Left colon (tissue), 2 donors: ENCODE results near the gene SHOX. TPM values are rescaled to one million over a fixed set of nuclear protein-coding genes. Genes with fewer than 3 reads are reported as not detected.
"Not testable (repeated sequence)": the region's sequence is repeated elsewhere in the genome, so short reads cannot be mapped to it uniquely, and the experiment has no call there.

ENCODE experiments used
- ATAC-seq: fragments of 200-7000 bp; cut with Tn5 transposase; one replicate; pipeline ENCODE4 v1.9.1; 2020; ENCODE audit warnings: mild to moderate bottlenecking, moderate library complexity
- DNase-seq, 2 donors: peaks; one replicate each; pipeline ENCODE4 v3.0.0-alpha.2; 2020
- intact Hi-C, 2 donors: fragments of 100-400 bp; cut with DNase I in 1 of 2; cut with micrococcal nuclease in 1 of 2; formaldehyde crosslinking; loops; one replicate each; pipeline versions ENCODE4 v1.11.2 to v1.14.0; 2022; cut with DNase I, micrococcal nuclease
- long read RNA-seq: library from polyadenylated mRNA; unstranded; transcript quantifications from one replicate; pipeline ENCODE4 v2.0.0, GENCODE V29; 2021
- total RNA-seq, 2 donors: library from RNA; stranded (reverse); fragmentation: NEBNext Ultra II Directional; extraction: Animal tissue kit (Norgen Biotek cat#: 25700); gene quantifications; one replicate each; pipeline ENCODE4 v1.2.1, GENCODE V29; 2021
- donor health status: DM: no; HTN: no; CAD: no.
- donor health status: DM: yes; HTN: yes; CAD: no.

SHOX gene
- under 1 TPM; 0.06 to 0.36 TPM for total RNA-seq
- long read RNA-seq, partial matches to known transcripts, result 0 of 1 reads
- long read RNA-seq, other reads (novel, unspliced or antisense), result 1 of 1 reads

DNA sequence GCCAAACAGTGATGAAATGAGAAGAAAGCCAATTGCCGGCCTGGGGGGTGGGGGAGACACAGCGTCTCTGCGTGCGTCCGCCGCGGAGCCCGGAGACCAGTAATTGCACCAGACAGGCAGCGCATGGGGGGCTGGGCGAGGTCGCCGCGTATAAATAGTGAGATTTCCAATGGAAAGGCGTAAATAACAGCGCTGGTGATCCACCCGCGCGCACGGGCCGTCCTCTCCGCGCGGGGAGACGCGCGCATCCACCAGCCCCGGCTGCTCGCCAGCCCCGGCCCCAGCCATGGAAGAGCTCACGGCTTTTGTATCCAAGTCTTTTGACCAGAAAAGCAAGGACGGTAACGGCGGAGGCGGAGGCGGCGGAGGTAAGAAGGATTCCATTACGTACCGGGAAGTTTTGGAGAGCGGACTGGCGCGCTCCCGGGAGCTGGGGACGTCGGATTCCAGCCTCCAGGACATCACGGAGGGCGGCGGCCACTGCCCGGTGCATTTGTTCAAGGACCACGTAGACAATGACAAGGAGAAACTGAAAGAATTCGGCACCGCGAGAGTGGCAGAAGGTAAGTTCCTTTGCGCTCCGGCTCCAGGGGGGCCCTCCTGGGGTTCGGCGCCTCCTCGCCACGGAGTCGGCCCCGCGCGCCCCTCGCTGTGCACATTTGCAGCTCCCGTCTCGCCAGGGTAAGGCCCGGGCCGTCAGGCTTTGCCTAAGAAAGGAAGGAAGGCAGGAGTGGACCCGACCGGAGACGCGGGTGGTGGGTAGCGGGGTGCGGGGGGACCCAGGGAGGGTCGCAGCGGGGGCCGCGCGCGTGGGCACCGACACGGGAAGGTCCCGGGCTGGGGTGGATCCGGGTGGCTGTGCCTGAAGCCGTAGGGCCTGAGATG is at the start of gene SHOX:
Gene SHOX, plus strand, starts transcription at position 180 of the 885 bp plus-strand sequence. Its CDS starts 107 bp downstream, at position 287.
- no peak for DNase-seq
- intact Hi-C loops, result no loop called here
- no peak for ATAC-seq

GRCh38 chrX:581066-581465 is 49.5 kb upstream of the SHOX start:
- no peak for DNase-seq
- intact Hi-C loops, result no loop called here
- ATAC-seq, result no peak

DNA sequence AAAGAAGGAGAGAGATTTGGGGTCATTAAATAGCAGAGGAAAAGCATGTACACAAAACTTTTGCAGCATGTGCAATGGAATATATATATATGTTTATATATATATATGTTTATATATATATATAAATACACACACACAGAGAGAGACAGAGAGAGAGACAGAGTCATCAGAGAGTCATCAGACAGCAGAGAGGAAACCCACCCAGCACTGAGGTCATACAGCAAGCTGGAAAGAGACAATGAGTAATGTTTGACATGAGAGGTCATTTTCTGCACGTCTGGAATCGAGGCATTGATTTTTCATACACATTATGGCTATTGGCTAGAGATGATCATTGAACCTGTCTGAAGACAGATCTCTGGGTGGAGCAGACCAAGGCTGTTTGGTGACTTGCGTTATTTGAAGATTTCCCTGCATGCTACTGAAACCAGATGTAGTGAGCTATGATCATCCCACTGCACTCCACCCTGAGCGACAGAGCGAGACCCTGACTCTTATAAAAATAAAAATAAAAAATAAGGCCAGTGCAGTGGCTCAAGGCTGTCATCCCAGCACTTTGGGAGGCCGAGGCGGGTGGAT is 48.8 kb upstream of the SHOX start:
- DNase-seq, result no peak
- ATAC-seq, result no peak
- intact Hi-C loops, result no loop called here

DNA sequence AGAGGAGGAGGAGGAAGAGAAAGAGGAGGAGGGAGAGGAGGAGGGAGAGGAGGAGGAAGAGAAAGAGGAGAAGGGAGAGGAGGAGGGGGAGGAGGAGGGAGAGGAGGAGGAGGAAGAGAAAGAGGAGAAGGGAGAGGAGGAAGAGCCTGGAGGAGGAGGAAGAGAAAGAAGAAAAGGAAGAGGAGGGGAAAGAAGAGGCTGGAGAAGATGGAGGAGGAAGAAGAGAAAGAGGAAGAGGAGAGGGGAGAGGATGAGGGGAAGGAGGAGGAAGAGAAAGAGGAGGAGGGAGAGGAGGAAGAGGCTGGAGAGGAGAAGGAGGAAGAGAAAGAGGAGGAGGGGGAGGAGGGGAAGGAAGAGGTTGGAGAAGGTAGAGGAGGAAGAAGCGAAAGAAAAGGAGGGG is 46.0 kb upstream of the SHOX start:
- intact Hi-C loops, result no loop called here
- ATAC-seq (no peak), DNase-seq (no peak)

GRCh38 chrX:585115-585808 is 45.3 kb upstream of the SHOX start:
- intact Hi-C loops, result no loop called here
- ATAC-seq (no peak), DNase-seq (no peak)

- ATAC-seq (no peak), DNase-seq (no peak)
- intact Hi-C loops, result no loop called here
Measured at GRCh38 chrX:586351-586750, 44.2 kb upstream of the SHOX start.

GRCh38 chrX:589261-589660 is 41.3 kb upstream of the SHOX start:
- DNase-seq, intact Hi-C loops, ATAC-seq: not testable (repeated sequence)

DNA sequence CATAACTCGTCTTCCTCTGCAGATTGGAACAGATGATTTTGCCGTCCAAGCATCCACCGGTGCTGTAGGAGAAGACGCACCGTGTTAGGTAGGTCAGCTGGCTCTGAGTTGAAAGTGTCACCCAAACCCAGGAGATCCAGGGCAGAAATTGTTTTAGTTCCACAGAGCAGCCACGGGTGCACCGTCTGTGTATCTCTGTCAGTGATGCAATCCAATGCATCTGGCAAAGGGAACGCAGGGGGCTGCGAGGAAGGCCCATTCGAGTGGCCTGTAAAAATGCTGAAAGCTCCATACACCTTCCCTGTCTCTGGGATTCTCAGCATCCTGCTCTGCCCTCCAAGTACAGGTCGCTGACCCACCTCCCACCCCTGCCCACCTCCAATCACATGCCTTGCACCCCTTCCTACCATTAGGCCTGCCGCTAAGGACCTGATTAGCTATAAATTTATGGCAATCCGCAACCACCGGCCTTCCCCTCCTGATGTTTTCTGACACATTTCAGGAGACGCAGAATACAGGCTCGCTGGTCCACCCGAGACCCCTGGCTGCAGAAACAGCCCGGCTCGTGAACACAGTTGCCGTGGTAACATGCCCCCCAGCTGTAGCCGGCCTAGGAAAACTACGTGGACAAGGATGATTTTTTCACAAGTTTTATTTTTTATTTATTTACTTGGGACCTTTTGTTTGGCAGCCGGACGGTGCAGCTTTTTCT is 39.7 kb upstream of the SHOX start:
- intact Hi-C loops, result no loop called here
- DNase-seq (no peak), ATAC-seq (no peak)

DNA sequence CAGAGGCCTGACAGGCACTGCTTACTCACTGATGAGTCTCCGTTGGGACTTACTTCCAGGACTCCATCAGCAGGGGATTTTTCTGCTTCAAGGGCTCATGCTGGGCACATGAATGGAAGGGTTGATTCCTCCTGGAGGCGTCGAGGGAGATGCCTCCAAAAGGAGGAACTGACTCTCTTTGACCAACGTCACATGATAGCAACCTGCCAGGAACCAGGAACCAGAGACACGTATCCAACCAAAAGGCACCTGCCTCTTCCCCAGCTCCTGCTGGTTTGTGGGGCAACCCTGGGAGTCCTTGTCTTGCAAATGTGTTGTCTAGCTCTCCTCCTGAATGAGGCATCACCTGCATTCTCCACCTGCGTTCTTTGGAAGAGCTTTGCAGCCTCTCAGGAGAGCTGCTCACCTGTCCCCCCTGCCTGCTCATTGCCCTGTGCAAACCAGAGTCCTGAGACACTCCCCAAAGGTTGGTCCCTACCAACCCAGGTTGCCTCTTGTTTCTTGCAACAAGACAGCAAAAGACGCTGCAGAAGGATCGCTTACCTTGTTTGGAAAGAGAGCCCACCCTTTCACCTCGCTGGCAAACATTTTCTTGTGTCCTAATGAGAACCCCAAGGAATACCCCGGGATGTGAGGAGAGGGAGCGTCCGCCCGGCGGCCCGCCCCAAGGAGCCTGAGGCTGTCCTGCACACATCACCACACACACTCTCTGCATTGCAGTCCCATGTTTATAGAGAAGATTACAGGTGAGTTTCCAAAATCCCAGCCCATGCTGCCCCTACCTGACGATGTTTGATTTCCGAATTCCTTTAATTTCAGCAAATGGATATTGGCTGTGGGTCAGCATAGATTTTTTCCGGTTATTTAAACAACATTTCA is 30.5 kb upstream of the SHOX start:
- intact Hi-C loops, result no loop called here
- DNase-seq (no peak), ATAC-seq (no peak)

- intact Hi-C loops, DNase-seq, ATAC-seq: not testable (repeated sequence)
Measured at GRCh38 chrX:603029-603428, 27.6 kb upstream of the SHOX start.

- ATAC-seq, intact Hi-C loops, DNase-seq: not testable (repeated sequence)
Measured at GRCh38 chrX:604616-605015, 26.0 kb upstream of the SHOX start.

- intact Hi-C loops, ATAC-seq, DNase-seq: not testable (repeated sequence)
Measured at GRCh38 chrX:608088-608487, 22.5 kb upstream of the SHOX start.

- ATAC-seq (no peak), DNase-seq (no peak)
- intact Hi-C loops, result no loop called here
Measured at GRCh38 chrX:614136-614535, 16.5 kb upstream of the SHOX start.

DNA sequence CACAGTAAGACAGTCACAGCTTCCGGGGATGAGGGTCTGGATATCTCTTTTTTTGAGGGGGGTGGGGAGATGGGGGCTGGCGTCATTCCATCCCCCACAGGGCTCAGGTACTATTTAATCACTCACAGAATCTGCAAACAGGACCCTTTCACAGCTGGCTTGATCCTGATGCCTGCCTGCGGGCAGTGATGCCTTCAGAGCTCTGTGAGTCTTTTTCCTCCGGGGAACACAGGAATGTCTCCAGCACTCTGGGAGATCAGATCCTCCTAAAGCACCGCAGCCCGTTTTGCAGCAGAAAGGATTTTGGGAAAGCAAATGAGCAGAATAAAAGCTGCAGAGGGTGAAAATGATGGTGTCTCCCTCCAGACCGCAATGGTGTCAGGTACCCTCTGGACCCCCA is 13.2 kb upstream of the SHOX start:
- DNase-seq (no peak), ATAC-seq (no peak)
- intact Hi-C loops, result no loop called here

DNA sequence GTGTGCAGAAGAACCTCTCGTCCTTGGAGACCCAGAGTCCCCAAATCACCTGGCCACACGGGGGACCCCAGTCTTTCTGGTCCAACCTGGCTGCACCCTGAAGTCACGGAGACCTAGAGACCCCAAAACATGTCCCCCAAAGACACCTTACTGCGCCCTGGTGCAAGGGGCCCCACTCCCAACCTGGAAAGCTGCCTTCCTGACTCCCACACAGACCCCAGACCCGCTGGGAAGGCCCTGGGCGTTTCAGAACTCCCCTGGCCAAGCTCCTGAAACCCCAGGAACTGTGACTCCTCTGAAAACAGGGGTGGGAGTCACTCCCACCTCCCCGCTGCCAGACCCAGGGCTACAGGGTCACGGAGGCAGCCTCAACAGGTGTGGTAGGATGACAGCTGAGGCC is 12.7 kb upstream of the SHOX start:
- DNase-seq (no peak), ATAC-seq (no peak)
- intact Hi-C loops, result no loop called here

- ATAC-seq, DNase-seq, intact Hi-C loops: not testable (repeated sequence)
Measured at GRCh38 chrX:618304-618703, 12.3 kb upstream of the SHOX start.

GRCh38 chrX:618761-619450 is 11.7 kb upstream of the SHOX start:
- DNase-seq, result no peak
- ATAC-seq, result no peak
- intact Hi-C loops, result no loop called here

- DNase-seq (no peak), ATAC-seq (no peak)
- intact Hi-C loops, result no loop called here
Measured at GRCh38 chrX:619451-619811, 11.2 kb upstream of the SHOX start.
